Measurements from ENCODE around the gene OR5AP2. TPM values are rescaled to one million over a fixed set of nuclear protein-coding genes. Genes with fewer than 3 reads are reported as not detected.
A peak's percentile ranks its signal among the peaks of the same experiment; 100 is the strongest.
"Not testable (repeated sequence)": the region's sequence is repeated elsewhere in the genome, so short reads cannot be mapped to it uniquely, and the experiment has no call there.

Gene OR5AP2
- total RNA-seq (2021): not detected in 2 replicates
- long read RNA-seq: 0 reads

DNA sequence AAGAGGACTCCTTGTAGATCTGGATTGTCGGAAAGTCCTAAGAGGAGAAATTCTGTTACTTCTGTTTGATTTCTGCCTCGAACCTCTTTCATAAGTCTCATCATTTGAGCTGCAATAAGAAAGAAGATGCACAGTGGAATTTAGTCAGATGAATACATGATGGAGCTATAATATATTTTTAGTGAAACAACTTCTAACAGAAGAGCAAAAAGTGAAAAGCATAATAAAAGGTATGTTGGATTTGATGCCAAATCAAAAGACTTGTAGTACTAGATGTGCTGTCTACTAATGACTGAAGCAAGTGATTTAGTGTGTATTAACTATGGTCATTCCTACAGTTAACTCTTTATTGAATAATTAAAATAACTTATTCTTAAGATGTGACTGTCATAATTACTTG is at the start of gene OR5AP2:
TSS of gene OR5AP2 (minus strand) at position 101 of the 400 bp plus-strand sequence. CDS start at position 101, 0 bp downstream.
- Mint-ChIP-seq H3K27me3 (ENCODE audit: low read depth) (no peaks in the 10 kb centered on the region), H3K4me3 (no peak within 1 kb of the TSS), H3K9me3 (peaks cover 4 to 7% of the 10 kb centered on the region in 2 experiments; a peak in 3 of 5 replicates), H3K36me3 (ENCODE audit: insufficient read depth in 1 of 3, low read depth in 3 of 3) (peaks cover 0 to 12% (median 2%) of the 10 kb centered on the region in 3 experiments; a peak in 2 of 7 replicates), H3K27ac (peak within 1 kb of the TSS in 1 of 3 experiments; percentile 51; a peak in 1 of 7 replicates), H3K4me1 (no peaks in the 10 kb centered on the region)
- Histone ChIP-seq H3K27ac (ENCODE audit: insufficient read length, low read depth, low read length) (no peak within 1 kb of the TSS), H3K9me3 (ENCODE audit: control insufficient read depth, low read depth, low read length) (no peaks in the 10 kb centered on the region), H3T11ph (ENCODE audit: low read length) (no peak within 1 kb of the TSS), H3K9ac (ENCODE audit: extremely low read depth, insufficient read length, low read length) (no peak within 1 kb of the TSS), H3K23ac (ENCODE audit: insufficient read length, low read depth, low read length) (no peak within 1 kb of the TSS), H3K27me3 (ENCODE audit: insufficient read depth, low read length) (no peaks in the 10 kb centered on the region), H4K5ac (ENCODE audit: insufficient read length, low read depth, low read length) (no peak within 1 kb of the TSS), H3K14ac (ENCODE audit: insufficient read depth, low read length) (no peak within 1 kb of the TSS), H2BK12ac (ENCODE audit: insufficient read length, low read depth, low read length) (no peak within 1 kb of the TSS), H3K4ac (ENCODE audit: low read depth, low read length) (no peak within 1 kb of the TSS), H2AFZ (ENCODE audit: low read length) (no peak within 1 kb of the TSS), H3K18ac (ENCODE audit: insufficient read length, low read depth, low read length) (no peak within 1 kb of the TSS), H3K79me2 (ENCODE audit: insufficient read depth, low read length) (no peaks in the 10 kb centered on the region), H3K4me2 (ENCODE audit: insufficient read depth, insufficient read length, low read length) (no peak within 1 kb of the TSS), H2AK5ac (ENCODE audit: insufficient read length, low read length) (no peak within 1 kb of the TSS), H2BK20ac (ENCODE audit: low read depth, low read length, poor library complexity, severe bottlenecking) (no peak within 1 kb of the TSS), H2BK5ac (ENCODE audit: insufficient read length, low read length) (no peak within 1 kb of the TSS), H3K56ac (ENCODE audit: insufficient read length, low read depth, low read length) (no peak within 1 kb of the TSS), H4K8ac (replicated peaks; ENCODE audit: insufficient read length, low read depth, low read length) (no peak within 1 kb of the TSS), H2BK15ac (ENCODE audit: low read depth, low read length) (no peak within 1 kb of the TSS), H2BK120ac (ENCODE audit: low read depth, low read length, poor library complexity, severe bottlenecking) (no peak within 1 kb of the TSS), H3K79me1 (ENCODE audit: insufficient read depth, low read depth, low read length, poor library complexity, severe bottlenecking) (no peaks in the 10 kb centered on the region), H3K4me1 (ENCODE audit: insufficient read depth, low read length) (no peaks in the 10 kb centered on the region), H3K23me2 (ENCODE audit: insufficient read length, low read depth, low read length, poor library complexity, severe bottlenecking) (no peaks in the 10 kb centered on the region), H4K91ac (ENCODE audit: insufficient read length, low read depth, low read length) (no peak within 1 kb of the TSS), H4K20me1 (ENCODE audit: control insufficient read depth, insufficient read depth, insufficient read length) (no peaks in the 10 kb centered on the region)
- TF ChIP-seq, protein P1, sequence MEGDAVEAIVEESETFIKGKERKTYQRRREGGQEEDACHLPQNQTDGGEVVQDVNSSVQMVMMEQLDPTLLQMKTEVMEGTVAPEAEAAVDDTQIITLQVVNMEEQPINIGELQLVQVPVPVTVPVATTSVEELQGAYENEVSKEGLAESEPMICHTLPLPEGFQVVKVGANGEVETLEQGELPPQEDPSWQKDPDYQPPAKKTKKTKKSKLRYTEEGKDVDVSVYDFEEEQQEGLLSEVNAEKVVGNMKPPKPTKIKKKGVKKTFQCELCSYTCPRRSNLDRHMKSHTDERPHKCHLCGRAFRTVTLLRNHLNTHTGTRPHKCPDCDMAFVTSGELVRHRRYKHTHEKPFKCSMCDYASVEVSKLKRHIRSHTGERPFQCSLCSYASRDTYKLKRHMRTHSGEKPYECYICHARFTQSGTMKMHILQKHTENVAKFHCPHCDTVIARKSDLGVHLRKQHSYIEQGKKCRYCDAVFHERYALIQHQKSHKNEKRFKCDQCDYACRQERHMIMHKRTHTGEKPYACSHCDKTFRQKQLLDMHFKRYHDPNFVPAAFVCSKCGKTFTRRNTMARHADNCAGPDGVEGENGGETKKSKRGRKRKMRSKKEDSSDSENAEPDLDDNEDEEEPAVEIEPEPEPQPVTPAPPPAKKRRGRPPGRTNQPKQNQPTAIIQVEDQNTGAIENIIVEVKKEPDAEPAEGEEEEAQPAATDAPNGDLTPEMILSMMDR (conservative IDR thresholded peaks at IDR 0.05): no peak
- DNase-seq: no peak
- WGBS (ENCODE audit: extremely low coverage, insufficient read length, low lambda C conversion rate): no CpG with 5 or more reads among the region's 2 CpGs

DNA sequence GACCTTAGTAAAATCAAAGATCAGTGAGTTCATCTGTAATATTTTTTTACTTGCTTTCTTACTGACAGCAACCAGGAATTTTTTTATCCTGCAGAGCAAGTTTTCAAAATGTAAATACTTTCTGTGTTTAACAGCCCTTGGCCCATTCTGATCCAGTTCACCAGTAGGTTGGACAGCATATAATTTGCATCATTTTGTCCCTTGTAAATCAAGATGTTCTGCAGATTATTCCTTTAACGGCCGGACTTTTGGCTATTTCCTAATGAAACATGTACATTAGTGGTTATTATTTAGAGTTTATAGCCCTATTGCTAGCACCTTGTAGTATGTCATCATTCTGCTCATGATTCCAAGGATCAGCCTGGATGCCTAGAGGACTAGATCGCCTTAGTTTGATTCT is 48.9 kb upstream of the OR5AP2 start:
- not testable (repeated sequence) for H3K4me3 Mint-ChIP-seq; H3K9me3 Mint-ChIP-seq; H4K8ac ChIP-seq (replicated peaks; ENCODE audit: insufficient read length, low read depth, low read length); H3K27ac ChIP-seq (ENCODE audit: insufficient read length, low read depth, low read length); H3K18ac ChIP-seq (ENCODE audit: insufficient read length, low read depth, low read length); H3K9me3 ChIP-seq (ENCODE audit: control insufficient read depth, low read depth, low read length); H3K4me1 ChIP-seq (ENCODE audit: insufficient read depth, low read length); H4K5ac ChIP-seq (ENCODE audit: insufficient read length, low read depth, low read length); H3K27ac Mint-ChIP-seq; H3K14ac ChIP-seq (ENCODE audit: insufficient read depth, low read length); H2BK5ac ChIP-seq (ENCODE audit: insufficient read length, low read length); H2BK12ac ChIP-seq (ENCODE audit: insufficient read length, low read depth, low read length); H4K91ac ChIP-seq (ENCODE audit: insufficient read length, low read depth, low read length); DNase-seq; H2AFZ ChIP-seq (ENCODE audit: low read length); H3T11ph ChIP-seq (ENCODE audit: low read length); H2BK20ac ChIP-seq (ENCODE audit: low read depth, low read length, poor library complexity, severe bottlenecking); H3K79me1 ChIP-seq (ENCODE audit: insufficient read depth, low read depth, low read length, poor library complexity, severe bottlenecking); H2BK120ac ChIP-seq (ENCODE audit: low read depth, low read length, poor library complexity, severe bottlenecking); H3K36me3 Mint-ChIP-seq (ENCODE audit: insufficient read depth in 1 of 3, low read depth in 3 of 3); H3K79me2 ChIP-seq (ENCODE audit: insufficient read depth, low read length); H3K4ac ChIP-seq (ENCODE audit: low read depth, low read length); H3K27me3 ChIP-seq (ENCODE audit: insufficient read depth, low read length); H2BK15ac ChIP-seq (ENCODE audit: low read depth, low read length); H4K20me1 ChIP-seq (ENCODE audit: control insufficient read depth, insufficient read depth, insufficient read length); H3K4me2 ChIP-seq (ENCODE audit: insufficient read depth, insufficient read length, low read length); H3K23me2 ChIP-seq (ENCODE audit: insufficient read length, low read depth, low read length, poor library complexity, severe bottlenecking); H3K56ac ChIP-seq (ENCODE audit: insufficient read length, low read depth, low read length); H3K27me3 Mint-ChIP-seq (ENCODE audit: low read depth); H3K23ac ChIP-seq (ENCODE audit: insufficient read length, low read depth, low read length); H3K9ac ChIP-seq (ENCODE audit: extremely low read depth, insufficient read length, low read length); H2AK5ac ChIP-seq (ENCODE audit: insufficient read length, low read length)
- H3K4me1 Mint-ChIP-seq: peaks cover 21 to 25% of the 10 kb centered on the region in 2 experiments
- whole genome bisulfite sequencing (ENCODE audit: extremely low coverage, insufficient read length, low lambda C conversion rate): no CpG with 5 or more reads among the region's 3 CpGs
